ENCODE measurements around the gene TRIM75.

The TRIM75 gene

GRCh38 chr4:165101641-165102040 lies 48.0 kb downstream of the TRIM75 start:
- DNase-seq (ENCODE audit: low read depth) = no peak
- no peak overlapping the region for H3K4me3 ChIP-seq (ENCODE audit: low read length)

GRCh38 chr4:165106518-165106917 lies 52.9 kb downstream of the TRIM75 start:
- no peak overlapping the region for H3K4me3 ChIP-seq (ENCODE audit: low read length)
- no peak for TF ChIP-seq CTCF (conservative IDR thresholded peaks at IDR 0.05; ENCODE audit: low read length)
- no peak for DNase-seq (ENCODE audit: low read depth)

More at GRCh38 chr4:165101641-165102040, 48.0 kb downstream of the TRIM75 start:
- no peak for TF ChIP-seq CTCF (conservative IDR thresholded peaks at IDR 0.05; ENCODE audit: low read length)
